Stimulated activated CD4-positive, alpha-beta T cell treated with anti-CD3 and anti-CD28 coated beads, Interleukin-12 subunit alpha, Interleukin-12 subunit beta, amount 100 ng/mL, for 4 hours (primary cell): ENCODE data around the gene PODNL1.
A peak's percentile ranks its signal among the peaks of the same experiment; 100 is the strongest.
"Not testable (repeated sequence)": the region's sequence is repeated elsewhere in the genome, so short reads cannot be mapped to it uniquely, and the experiment has no call there.

Experiments used
- DNase-seq: peaks from one replicate; pipeline ENCODE4 v3.0.0-alpha.2; 2020

Gene PODNL1

DNA sequence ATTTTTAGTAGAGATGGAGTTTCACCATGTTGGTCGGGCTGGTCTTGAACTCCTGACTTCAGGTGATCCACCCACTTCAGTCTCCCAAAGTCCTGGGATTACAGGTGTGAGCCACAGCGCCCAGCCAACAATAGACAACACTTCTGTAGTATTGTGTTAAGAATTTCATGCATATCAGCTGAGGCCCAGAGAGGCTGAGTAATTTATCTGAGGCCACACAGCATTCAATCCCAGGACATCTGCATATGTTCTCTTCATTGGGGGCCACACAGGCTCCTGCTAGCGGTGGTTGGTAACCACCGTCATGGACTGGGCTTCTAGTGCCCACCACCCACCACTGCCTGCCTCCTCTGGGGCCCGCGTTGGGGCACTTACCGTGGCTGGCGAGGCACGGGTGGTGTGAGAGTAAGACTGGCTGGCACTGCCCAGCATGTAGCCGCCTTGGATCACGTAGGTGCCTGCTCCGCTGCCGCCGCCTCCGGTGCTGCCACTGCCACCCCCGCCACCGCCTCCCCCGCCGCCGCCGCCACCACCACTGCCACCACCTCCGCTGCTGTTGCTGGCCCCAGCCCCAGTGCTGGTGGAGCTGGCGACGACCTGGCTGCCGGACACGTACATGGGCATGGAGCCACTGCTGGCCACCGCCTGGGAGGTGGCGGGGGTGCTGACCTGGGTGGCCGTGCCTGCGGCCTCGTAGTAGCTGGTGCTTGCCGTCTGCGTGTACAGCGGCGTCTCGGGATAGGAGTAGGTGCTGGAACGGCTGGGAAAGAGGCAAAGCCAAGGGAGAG lies 34.3 kb upstream of the PODNL1 start:
- DNase-seq = no peak

DNA sequence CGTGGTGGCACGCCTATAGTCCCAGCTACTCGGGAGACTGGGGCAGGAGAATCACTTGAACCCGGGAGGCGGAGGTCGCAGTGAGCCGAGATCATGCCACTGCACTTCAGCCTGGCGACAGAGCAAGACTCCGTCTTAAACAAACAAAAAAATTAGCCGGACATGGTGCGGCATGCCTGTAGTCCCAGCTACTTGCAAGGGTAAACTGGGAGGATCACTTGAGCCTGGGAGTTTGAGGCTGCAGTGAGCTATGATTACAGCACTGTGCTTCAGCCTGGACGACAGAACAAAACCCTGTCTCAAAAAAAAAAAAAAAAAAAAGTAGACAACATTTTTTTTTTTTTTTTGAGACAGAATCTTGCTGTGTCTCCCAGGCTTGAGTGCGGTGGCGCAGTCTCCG lies 33.7 kb upstream of the PODNL1 start:
- DNase-seq = not testable (repeated sequence)

DNA sequence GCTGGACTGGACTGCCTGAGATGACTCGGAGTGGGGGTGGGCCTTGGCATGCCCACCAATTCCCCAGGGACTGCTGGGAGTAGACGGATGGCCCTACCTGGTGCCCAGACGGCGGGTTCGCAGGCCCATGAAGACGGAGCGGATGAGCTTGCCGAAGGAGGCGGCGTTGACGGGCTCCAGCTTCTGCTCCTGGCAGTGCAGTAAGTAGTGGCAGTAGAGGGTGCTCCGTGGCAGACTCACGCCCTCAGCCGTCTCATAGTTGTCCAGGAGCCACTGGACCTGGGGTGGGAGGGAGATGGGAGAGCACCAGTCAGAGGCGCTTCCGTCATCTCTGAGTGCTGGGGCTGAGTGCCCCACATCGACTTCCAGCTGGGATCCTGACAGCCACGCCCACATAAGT lies 31.7 kb upstream of the PODNL1 start:
- DNase-seq = no peak

DNA sequence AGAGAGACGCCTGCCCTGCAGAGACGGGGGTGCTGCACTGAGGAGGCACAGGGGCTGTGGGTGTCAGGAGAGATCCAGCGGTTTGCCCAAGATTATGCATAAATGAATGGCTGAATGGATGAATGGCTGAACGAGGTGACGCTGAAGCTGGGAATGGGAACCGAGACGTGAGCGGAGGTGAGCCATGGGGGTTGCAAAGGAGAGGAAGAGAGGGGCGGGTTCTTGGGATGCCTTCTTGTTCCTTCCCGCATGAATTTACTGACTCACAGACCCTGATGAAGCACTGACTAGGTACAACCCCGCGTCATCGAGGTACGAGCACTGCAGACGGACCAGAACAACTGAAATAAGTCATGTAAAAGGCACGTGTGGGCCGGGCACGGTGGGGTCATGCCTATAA lies 30.8 kb upstream of the PODNL1 start:
- no peak for DNase-seq

DNA sequence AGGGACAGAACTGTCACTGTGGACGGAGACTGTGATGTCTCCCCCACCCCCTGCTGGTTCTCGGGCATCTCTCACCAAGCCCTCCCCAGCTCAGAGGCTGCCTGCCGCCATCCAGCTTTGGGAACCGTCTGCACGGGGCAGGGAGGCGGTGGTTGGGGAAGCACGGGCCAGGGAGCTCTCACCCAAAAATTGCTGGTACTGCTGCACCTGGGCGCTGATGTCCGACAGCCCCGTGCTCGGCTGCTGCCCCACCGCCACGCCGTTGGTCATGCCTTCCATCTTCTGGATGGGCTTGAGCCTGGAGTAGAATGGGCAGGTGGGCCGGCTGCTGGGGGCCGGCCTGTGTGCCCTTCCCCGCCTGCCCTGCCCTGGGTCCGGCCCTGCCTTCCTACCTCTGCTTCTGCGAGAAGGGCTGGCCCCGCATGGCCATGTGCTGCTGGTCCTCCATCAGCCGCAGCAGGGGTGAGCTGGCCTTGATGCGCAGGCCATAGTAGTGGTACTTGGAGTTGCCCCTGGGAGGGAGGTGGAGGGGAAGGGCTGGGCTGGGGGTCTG lies 30.2 kb upstream of the PODNL1 start:
- no peak for DNase-seq

DNA sequence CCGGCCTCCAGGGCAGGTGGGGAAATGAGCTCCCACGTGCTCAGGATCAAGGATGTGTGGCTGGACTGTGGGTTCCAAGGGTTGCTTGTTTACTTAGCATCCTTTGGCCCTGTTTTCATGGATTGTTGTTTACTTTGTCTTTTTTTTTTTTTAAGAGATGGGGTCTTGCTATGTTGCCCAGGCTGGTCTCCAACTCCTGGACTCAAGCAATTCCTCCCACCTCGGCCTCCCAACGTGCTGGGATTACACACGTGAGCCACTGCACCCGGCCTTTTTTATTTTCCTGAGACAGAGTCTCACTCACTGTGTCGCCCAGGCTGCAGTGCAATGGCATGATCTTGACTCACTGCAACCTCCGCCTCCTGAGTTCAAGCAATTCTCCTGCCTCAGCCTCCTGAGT lies 29.0 kb upstream of the PODNL1 start:
- DNase-seq = not testable (repeated sequence)

DNA sequence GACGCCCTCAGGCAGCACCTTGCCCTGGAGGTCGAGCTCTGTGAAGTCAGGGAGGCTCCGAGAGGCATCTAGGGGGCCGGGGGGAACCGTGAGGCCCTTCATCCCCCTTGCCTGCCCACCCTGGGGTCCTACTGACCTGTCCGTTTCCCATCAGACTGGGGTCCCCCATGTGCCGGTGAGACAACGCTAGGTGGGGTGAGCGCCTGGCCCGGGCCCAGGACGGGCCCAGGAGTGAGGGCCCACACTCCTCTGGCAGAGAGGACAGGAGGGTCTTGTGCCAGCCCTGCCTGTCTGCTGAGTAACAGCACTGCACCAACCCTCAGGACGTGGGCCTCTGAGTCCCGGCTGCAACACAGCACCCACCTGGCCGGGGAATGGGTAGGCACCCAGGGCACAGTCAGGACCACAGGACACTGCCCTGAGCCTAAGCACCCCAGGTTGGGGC lies 28.5 kb upstream of the PODNL1 start:
- no peak for DNase-seq

DNA sequence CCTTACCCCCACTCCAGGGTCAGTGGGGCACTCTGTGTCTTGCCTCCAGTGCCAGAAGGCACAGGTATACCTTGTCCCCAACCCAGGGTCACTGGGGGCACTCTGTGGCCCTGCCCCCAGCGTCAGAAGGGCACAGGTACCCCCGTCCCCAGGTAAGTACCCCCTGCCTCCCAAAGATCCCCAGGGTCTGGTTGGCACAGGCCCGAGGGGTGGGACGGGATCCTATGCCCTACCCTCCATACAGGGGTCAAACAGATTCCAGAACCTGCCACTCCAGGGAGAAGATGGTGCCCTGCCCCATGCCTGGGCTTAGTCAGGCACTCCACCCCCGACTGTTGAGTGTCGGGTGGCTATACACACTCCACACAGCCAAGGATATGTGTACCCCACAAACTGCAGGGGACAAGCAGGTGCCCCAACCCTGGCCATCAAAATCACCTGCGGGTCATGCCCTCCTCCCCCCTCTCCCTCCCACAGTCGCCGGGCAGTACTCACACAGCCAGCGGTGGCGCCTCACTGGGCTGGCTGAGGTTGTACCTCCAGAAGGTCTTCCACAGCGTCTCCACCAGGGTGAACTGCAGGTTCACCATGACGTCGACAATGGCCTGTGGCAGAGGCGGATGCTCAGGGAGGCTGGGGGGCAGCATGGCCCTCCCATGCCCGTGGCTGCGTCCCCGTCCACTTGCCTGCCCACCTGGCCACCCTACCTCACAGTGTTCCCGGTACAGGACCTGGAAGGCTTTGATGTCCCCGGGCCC lies 27.9 kb upstream of the PODNL1 start:
- DNase-seq = no peak

DNA sequence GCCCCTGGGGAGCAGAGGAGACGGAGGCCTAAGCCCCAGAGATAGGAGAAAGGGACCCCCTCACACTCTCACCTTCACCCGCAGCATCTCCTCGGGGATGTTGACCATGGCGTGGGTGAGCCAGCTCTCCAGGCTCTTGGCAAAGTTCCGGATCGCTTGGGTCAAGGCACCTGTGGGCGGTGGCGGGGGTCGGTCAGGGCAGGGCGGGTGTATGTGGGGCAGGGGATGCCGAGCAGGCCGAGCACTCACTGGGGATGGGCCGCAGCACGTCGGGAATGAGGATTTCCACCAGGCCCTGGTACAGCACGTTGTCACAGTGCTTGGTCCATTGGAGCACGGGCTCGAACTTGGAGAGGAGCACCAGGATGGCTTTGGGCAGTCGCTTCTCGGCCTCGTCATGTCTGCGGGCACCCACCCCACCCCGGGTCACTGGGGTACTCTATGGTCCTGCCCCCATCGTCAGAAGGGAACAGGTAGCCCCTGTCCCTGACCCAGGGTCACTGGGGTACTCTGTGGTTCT lies 27.2 kb upstream of the PODNL1 start:
- no peak for DNase-seq

DNA sequence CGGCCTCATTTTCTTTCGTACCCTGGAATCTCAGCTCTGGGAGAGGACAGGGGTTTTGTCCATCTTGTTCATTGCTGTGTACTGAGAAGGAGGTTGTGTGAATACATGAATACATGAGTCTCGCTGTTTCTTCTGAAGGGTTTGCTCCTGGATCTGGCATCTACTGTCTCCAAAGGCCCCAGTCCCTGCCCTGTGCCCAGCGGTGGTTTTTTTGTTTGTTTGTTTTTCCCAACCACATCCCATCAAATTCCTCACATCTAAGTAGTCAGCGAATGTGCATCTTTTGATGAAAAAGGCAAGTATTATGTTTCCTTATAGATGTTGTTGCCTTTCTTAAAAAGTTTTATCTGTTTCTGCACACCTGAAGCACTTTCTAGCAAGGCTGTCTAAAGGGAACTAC lies 26.6 kb upstream of the PODNL1 start:
- no peak for DNase-seq

DNA sequence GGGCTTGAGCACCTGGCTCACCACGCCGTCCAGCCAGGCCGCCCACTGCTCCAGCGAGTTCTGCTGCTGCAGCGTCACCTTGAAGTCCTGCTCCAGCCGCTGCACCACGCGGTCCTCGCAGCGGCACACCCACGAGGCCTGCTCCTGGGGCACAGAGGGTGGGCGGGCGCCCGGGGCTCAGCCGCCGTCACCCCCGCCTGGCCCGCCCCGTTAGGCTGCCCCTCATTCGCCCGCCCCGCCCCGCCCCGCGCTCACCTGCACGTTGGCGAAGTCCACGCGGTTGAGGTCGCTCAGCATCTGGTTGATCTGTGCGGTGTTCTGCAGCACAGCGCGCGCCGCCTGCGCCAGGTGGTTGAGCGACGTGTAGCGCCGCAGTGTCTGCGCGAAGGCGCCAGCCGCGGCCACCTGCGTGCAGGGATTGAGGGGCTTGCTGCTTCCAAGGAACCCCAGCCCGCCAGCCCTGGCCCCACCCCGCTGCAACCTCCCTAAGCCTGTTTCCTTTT lies 25.4 kb upstream of the PODNL1 start:
- no peak for DNase-seq

DNA sequence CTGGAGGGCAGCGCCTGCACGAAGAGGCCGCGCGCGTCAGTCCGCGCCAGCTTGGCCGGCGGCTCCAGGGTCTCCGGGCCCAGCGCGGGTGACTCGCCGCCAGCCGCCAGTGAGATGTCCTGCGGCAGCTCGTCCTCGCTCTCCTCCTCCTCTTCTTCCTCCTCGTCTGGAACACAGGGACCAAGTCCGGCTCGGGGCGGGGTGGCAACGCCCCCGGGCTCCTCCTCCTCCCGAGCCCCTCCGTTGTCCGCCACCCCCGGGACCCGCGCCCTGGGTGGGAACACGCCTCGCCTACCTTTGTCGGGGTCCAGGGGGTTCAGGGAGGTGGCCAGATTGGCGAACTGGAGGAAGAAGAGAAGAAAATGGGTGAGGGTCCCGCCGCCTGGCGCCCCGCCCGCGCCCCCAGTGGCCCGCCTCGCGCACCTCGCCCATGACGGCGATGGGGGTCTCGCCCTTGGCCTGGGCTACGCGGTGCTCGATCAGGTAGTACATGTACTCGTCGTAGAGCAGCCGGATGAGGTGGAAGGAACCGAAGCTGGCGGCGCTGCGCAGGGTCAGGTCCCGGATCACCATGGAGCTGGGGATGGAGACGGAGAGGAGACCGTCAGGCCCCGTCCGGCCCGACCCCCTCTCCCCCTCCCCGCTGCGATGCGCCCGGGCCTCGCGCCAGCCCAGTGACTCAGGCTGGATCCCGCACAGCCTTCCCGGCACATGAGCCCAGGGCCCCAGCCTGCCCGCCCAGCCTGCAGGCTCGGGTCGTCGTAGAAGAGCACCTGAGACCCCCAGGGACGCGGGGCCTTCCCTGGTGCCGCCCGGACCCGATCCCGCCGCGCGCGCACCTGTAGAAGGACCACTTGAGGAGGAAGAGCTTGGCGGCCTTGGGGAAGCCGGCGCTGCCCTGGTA lies 24.7 kb upstream of the PODNL1 start:
- no peak for DNase-seq

DNA sequence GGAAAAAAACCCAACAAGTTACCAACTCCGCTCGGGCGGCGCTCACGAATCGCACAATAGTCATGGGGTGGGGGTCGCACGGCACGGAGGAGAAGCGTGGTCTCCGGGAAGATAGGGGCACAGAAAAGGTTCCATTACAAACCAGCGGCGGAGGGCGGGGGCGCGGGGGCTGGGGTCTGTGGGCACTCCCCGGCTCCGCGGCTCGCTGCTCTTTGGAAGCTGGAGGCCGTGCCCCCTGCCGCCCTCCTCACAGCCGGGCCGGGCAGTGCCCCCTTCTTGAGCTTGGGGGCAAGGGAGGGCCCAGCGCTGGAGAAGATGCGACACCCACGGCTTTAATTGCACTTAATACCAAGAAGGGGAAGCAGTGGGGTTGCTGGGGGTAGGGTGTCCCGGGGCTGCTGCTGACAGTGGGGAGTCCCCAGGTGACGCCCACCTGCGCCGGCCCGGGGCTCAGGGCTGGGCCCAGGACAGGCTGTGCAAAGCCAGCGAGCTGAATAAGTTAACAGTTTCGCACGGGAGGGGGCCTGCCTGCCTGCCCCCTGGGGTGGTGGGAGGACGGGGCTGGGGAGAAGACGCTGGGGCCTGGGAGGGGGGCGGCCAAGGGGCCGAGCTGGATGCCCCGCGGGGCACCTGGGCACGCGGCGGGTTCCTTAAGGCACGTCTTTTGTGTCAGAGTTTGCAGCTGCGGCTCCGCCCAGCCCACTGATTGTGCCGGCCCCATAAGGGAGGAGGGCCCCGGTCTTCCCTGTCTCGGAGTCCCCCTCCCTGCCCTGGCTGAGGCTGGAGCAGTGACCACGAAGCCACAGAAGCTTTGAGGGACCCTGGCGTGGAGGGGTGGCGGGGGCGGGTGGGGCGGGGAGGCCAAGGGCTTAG lies 23.8 kb upstream of the PODNL1 start:
- no peak for DNase-seq

DNA sequence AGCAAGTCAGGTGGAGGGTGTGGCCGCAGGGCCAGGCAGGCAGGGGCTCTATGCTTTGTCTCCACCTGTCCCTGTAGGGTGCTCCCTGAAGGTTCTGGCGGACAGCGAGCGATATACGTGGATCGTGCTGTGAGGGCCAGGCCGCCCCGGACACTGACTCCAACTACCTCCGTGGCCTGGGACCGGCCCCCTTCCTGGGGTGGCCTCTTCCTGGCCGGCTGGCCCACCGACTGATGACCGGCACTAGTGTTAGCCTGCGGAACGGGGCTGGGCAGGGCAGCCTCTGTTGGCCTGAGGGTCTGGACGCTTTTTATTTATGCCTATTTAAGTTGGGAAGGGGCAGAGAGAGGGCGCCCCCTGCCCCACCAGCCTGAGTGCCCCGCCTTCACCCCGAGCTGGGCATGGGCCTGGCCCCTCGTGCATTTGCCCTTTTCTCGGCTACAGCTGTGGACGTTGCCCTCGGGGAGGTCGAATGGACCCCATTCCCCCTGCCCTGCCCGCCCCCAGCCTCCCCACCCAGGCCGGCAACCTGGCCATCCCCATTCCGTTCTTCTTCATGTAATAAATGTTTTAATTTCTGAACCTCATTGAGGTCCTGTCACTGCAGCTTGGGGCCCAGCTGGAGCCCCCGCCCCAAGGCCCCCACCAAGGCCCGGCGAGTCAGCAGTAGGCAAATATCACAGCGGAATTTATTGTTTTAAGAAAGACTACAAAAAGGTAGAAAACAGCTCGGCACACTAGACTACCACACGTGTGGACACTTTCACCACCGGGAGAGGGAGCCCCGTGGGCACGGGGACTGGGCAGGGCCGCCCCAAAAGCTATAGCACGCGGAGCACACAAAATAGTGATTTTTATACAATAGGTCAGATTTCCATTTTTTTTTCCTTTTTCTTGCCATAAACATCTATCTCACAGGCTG lies 22.9 kb upstream of the PODNL1 start:
- no peak for DNase-seq

DNA sequence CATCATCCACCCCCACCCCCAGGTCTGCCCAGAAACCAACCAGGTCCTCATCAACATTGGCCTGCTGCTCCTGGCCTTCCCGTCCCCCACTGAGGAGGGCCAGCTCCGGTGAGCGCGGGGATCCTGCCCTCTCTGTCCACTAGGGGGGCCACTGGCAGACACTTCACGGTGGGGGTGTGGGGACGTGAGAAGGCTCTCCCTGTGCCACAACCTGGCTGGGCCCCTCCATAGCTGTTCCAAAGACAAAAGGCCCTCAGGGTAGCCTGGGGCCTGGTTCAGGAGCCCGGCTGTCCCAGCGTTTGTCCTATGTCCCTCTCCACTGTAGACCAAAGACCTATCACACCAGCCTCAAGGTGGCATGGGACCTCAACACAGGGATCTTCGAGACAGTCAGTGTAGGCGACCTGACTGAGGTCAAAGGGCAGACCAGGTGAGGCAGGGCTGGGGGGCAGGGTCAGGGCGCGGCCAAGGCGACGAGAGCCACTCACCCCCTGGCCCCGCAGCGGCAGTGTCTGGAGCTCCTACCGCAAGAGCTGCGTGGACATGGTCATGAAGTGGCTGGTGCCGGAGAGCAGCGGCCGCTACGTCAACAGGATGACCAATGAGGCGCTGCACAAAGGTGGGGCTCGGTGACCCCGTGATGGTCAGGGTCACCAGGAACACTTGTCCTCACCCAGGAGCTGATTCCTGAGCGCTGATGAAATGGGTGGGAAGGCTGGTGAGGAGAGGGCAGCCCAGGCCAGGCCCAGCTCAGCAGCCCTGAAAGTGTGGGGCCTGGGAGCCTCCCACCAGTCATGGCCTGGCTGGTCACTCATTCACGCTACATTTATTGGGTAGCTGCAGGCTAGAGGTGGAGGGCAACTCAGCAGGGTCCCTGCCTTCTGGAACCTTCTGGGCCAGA lies 22.0 kb upstream of the PODNL1 start:
- DNase-seq = peak; percentile 17

DNA sequence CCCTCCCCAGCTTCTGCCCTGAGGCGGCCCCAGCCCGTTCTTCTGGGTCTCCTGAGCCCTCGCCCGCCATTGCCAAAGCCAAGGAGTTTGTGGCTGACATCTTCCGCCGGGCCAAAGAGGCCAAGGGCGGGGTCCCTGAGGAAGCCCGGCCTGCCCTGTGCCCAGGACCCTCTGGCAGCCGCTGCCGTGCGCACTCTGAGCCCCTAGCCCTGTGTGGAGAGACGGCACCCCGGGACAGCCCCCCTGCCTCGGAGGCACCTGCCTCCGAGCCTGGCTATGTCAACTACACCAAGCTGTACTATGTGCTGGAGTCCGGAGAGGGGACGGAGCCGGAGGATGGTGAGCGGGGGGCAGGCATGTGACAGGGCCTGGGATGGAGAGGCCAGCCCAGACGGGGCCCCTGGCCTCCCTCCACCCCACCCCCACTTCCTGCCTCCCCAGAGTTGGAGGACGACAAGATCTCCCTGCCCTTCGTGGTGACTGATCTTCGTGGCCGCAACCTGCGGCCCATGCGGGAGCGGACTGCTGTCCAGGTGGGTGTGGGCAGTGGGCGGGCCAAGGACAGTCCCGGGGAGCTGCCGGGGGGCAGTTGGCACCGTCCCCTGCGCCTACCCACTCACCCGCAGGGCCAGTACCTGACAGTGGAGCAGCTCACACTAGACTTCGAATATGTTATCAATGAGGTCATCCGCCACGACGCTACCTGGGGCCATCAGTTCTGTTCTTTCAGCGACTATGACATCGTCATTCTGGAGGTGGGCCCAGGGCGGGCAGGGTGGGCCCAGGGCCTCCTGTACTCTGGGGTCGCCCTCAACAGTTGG lies 21.1 kb upstream of the PODNL1 start:
- no peak for DNase-seq

DNA sequence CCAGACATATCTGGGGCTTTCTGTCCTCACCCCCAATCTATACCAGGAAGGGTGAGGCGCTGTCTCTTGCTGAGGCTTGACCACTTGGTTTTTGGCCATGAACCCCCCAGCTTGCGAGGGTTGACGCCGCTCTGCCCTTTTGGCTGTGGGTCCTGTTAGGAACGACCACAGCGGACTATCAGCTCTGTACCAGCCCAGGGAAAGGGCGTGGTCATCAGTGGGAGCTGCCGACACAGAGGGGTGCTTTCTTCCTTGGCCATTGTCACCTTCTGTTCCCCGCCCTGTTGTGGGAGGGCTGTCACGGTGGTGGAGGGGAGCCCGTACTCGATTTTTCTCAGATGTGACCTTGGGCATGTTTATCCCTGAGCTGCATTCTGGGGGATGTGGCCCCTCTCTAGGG lies 19.8 kb upstream of the PODNL1 start:
- DNase-seq = no peak

DNA sequence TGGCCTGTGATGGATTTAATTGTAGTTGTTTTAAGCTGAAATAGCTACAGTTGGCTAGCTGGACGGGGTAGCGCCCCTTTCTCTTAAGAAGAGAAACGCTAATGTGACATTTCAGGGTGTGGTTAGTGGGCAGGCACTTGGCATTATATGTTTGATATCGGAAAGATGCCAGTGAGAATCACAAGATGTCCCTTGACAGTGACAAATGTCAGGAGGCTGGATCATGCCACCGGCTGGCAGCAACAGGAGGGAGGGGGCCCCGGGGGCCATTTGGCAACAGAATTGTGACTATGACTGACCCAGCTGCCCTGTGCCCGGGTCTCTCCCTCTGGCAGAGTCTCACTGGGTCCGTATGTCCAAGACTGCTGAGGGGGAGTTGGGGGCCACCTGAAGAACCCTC lies 18.8 kb upstream of the PODNL1 start:
- no peak for DNase-seq
